ENCODE measurements around the gene RGL2. TPM values are rescaled to one million over a fixed set of nuclear protein-coding genes. Genes with fewer than 3 reads are reported as not detected.

RGL2 gene
- total and polyA plus RNA-seq, 2 of the 13 experiments (the other 11 are each of a cell fraction or from before 2014, with no cell fraction given), result 22.9 to 47.4 TPM

GRCh38 chr6:33288141-33288920 is 10.4 kb downstream of the RGL2 start:
- H3K79me2 ChIP-seq (ENCODE audit: insufficient read depth, low read length), result peaks cover 27% of the 10 kb centered on the region
- peak overlapping the region; percentile 92 for H3K9ac ChIP-seq (ENCODE audit: insufficient read depth, low read depth, low read length)
- H4K20me1 ChIP-seq (ENCODE audit: insufficient read depth, low read length), result no peaks in the 10 kb centered on the region
- H3K4me2 ChIP-seq (ENCODE audit: low read depth, low read length), result peak overlapping the region; percentile 99
- H3K36me3 ChIP-seq (replicated peaks in 1 of 2; ENCODE audit: control insufficient read depth in 1 of 2, insufficient read depth in 2 of 2, low read length in 2 of 2), result peaks cover 14 to 47% of the 10 kb centered on the region in 2 experiments
- H2AFZ ChIP-seq (ENCODE audit: low read length), result no peak overlapping the region
- H3K9me3 ChIP-seq (ENCODE audit: low read length), result no peaks in the 10 kb centered on the region
- FAIRE-seq (no peak), ATAC-seq (peak; percentile 2; the same call in 1 of the 3 replicates), DNase-seq (ENCODE audit: low spot score) (no peak)
- POLR2A ChIA-PET, result interaction anchor here (1.1 to 3.4 kb wide), 13 partner anchors 9 to 317 kb away, joined by 3 to 41 read pairs (median 9); partner anchors contain the start of genes B3GALT4, HSD17B8, PHF1 and RGL2
- CTCF ChIA-PET (ENCODE audit: low intra/inter-chr PET ratio, low total read pairs), result interaction anchor here (1.2 kb wide), 1 partner anchor 10 kb away, joined by 3 read pairs; no protein-coding TSS in a partner anchor
- in situ Hi-C loops (cut with HindIII; ENCODE audit: extremely low pct_ligation_motif_present, low pct_unique_long_range_greater_than_20kb), result loop anchor here (25.0 kb wide), 1 partner anchor 124 kb away; the partner anchor contains the start of genes CUTA, PHF1 and SYNGAP1
- WGBS (ENCODE audit: low lambda C conversion rate), result 8% methylated on average over 21 of the region's 21 CpGs
- TSS peak; percentile 76 for BruUV-seq (replicated peaks)
- H3K4me3 ChIP-seq (replicated peaks in 1 of 3; ENCODE audit: insufficient read depth in 1 of 3, low read depth in 2 of 3, low read length in 3 of 3), result peak overlapping the region; percentile 73 to 96 (median 94)
- intact Hi-C loops (cut with micrococcal nuclease; ENCODE audit: unreplicated experiment), result no loop called here
- H3K4me1 ChIP-seq (ENCODE audit: insufficient read depth, low read length), result peaks cover 22% of the 10 kb centered on the region
- H3K27me3 ChIP-seq (ENCODE audit: control insufficient read depth in 1 of 2, insufficient read depth in 2 of 2, low read length in 2 of 2), result no peaks in the 10 kb centered on the region; a peak in 1 of 5 replicates
- peak overlapping the region; percentile 56 for H3K27ac ChIP-seq (ENCODE audit: extremely low read length, insufficient read depth, low read length)
- TF ChIP-seq PHF8 (CRISPR knock-in tag; IDR thresholded peaks at IDR 0.05) (no peak; the same call in 1 of the 2 replicates), ZFY (CRISPR knock-in tag; IDR thresholded peaks at IDR 0.05) (0 out of 2 replicates have a peak, but pooled peaks have one; percentile 27), ARNT2 (CRISPR knock-in tag; IDR thresholded peaks at IDR 0.05; ENCODE audit: low read depth) (peak; percentile 18; the same call in 1 of the 2 replicates), ZNF234 (CRISPR knock-in tag; conservative IDR thresholded peaks at IDR 0.05) (no peak), HNF4G (IDR thresholded peaks at IDR 0.05; ENCODE audit: borderline replicate concordance, low read depth, low read length) (no peak), HNF4G (CRISPR knock-in tag; IDR thresholded peaks at IDR 0.05; ENCODE audit: borderline replicate concordance, low read depth) (no peak), ZNF75D (CRISPR knock-in tag; IDR thresholded peaks at IDR 0.05; ENCODE audit: borderline replicate concordance) (0 out of 2 replicates have a peak, but pooled peaks have one; percentile 32), ZSCAN21 (CRISPR knock-in tag; IDR thresholded peaks at IDR 0.05; ENCODE audit: borderline replicate concordance) (peak; percentile 36; the same call in 1 of the 2 replicates), ZNF788 (CRISPR knock-in tag; IDR thresholded peaks at IDR 0.05; ENCODE audit: borderline replicate concordance) (0 out of 2 replicates have a peak, but pooled peaks have one; percentile 34), CHCHD3 (CRISPR knock-in tag; IDR thresholded peaks at IDR 0.05) (peak; percentile 59; the same call in 1 of the 2 replicates), MAZ (IDR thresholded peaks at IDR 0.05; ENCODE audit: borderline replicate concordance, low read depth, low read length) (no peak), MAZ (CRISPR knock-in tag; IDR thresholded peaks at IDR 0.05; ENCODE audit: low read depth) (peak; percentile 19; the same call in 1 of the 2 replicates), ZNF253 (CRISPR knock-in tag; IDR thresholded peaks at IDR 0.05; ENCODE audit: borderline replicate concordance) (peak; percentile 73; the same call in 1 of the 2 replicates), ZNF614 (CRISPR knock-in tag; IDR thresholded peaks at IDR 0.05; ENCODE audit: borderline replicate concordance) (no peak), ZNF652 (CRISPR knock-in tag; IDR thresholded peaks at IDR 0.05; ENCODE audit: borderline replicate concordance, low read depth) (no peak), ZNF17 (CRISPR knock-in tag; IDR thresholded peaks at IDR 0.05) (no peak), ZNF333 (CRISPR knock-in tag; IDR thresholded peaks at IDR 0.05; ENCODE audit: borderline replicate concordance) (no peak), KLF16 (CRISPR knock-in tag; IDR thresholded peaks at IDR 0.05) (peak in 1 of 2 experiments; percentile 13; a peak in 1 of 4 replicates), NCOA5 (CRISPR knock-in tag; IDR thresholded peaks at IDR 0.05) (no peak), ARID5B (CRISPR knock-in tag; IDR thresholded peaks at IDR 0.05) (no peak)

Measured in HepG2 (cell line).